GM21737 (cell line): ENCODE measurements around the gene COL6A2.

Experiments
- ATAC-seq: cut with Tn5 transposase; IDR thresholded peaks from one replicate; pipeline ENCODE4 v1.9.1; 2021; ENCODE audit warnings: mild to moderate bottlenecking, moderate library complexity; ENCODE audit not compliant: unreplicated experiment

COL6A2 gene

DNA sequence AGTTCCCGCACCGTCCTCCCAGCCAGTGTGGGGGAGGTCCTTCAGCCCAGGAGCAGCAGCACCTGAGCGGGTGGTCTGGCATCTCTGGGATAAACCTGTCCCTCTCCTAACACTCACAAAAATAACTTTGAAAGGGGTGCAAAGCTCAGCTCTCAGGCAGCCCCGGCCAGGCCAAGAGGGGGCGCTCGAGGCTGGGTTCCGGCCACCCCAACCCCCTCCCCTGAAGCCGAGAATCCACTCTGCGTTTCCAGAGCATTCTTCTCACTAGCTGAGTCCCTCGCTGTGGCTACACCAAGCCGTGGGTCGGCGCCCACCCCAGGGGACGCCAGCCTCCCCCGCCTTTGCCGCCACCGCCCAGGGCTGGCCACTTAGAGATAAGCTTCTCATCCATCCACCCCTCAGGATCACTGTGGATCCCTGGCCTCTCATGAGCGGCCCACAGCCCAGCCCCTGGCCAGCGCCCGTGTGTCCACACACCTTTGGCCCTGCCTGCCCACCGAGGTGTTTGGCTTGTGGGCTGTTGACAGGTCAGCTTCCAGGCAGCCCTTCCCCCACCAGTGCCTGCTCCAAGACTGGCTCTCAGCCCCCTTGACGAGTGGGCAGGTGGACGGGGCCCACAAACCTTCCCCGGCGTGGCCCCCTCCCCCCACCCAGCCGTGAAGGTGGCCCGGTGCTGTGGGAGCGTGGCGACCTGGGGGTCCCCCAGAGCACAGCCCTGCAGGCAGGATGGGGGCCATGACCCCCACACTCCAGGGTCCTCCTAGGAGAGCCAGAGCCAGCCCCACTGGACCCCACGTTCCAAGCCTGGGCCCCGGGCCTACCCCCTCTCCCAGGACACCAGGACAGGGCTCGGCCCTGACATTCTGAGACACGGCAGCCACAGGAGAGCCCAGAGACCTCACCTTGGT lies 55.6 kb downstream of the COL6A2 start:
- ATAC-seq = no peak

DNA sequence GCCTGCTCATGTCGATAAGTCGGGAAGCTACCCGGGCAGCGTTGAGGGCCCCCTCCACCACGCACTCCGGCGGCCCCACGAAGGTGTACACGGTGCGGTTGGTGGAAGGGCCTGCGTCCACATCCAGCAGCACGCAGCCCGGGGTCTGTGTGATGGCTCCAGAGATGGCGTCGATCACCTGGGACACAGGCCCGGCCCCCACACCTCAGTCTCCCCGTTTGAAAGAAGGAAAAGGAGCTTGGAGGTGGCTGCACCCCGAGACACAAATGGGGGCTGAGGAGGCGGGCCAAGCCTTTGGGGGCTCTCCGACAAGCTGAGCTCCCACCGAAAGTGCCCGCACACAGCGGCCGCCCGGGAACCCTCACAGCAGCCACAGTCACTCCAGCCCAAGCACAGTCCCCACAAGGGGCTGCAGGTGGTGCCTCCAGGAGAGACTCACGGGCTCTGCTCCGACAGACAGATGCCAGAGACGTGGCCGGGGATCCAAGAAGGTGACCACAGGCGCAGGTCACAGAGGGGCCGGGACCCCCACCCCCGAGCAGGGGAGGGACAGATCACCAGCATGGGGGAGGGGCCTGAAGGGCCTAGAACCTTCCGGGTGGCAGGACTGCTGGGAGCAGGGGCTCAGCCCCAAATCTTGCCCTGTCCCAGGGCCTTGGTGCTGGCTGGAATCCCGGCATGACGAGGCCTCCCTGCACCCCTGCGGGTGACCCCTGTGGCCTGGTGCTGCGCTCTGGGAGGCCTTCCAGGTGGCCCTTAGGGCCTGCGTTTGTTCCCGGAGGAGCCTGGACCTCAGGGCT lies 56.4 kb downstream of the COL6A2 start:
- no peak for ATAC-seq

DNA sequence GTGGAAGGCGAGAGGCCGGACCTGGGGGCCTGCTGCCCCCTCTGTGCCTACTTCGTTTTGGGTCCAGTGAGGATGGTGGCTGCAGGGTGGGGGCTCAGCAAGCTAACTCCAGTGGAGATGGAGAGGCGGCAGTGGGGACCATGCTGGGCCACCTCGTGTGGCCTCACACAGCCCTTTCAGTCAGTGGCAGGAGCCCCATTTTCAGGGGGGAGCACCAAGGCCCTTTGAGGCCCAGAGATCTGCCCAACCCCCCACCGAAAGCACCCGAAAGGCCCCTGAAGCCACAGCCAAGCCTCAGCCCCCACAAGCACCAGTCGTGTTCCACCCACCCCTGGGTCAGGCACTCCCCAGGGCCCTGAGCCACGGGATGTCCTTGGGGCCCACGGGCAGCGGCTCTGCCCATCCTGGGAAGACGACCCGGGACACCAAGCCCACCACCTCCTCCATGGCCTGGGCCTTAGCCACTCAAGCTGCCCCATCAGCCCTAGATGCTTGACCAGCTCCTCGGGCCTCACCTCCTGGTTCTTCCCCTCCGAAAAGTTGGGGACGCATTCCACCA lies 57.1 kb downstream of the COL6A2 start:
- no peak for ATAC-seq

DNA sequence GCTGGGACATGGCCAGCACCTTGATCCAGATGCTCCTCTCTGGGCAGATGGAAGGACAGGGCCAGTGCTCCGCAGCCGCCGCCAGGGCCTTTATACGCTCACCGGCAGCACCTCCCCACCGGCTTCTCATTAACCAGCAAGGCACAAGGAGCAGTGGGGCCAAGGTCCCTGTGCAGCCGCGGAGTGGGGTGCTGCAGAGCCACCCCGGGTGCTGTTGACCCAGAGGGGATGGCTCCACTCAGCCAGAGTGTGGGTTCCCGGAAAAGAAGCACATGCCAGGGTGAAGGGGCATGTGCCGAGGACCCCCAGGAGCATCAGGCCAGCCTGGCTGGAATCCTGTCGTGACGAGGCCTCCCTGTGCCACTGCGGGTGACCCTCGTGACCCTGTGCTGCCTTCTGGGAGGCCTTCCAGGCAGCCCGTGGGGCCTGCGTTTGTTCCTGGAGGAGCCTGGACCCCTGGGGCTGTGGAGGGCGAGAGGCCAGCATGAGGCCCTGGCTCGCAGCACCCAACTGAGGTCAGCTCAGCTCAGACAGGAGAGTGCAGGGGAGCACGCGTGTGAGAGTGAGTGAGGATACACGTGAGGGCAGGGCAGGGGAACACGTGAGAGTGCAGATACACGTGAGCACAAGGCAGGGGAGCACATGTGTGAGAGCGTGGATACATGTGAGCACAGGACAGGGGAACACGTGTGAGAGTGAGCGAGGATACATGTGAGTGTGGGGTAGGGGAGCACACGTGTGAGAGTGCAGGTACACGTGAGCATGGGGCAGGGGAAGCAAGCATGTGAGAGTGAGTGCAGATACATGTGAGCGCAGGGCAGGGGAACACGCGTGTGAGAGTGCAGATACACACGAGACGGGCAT lies 57.8 kb downstream of the COL6A2 start, which contains the start of gene FTCD:
FTCD (minus strand) TSS at position 66 of the 864 bp plus-strand sequence; CDS start at position 10, 56 bp downstream.
- ATAC-seq = no peak

DNA sequence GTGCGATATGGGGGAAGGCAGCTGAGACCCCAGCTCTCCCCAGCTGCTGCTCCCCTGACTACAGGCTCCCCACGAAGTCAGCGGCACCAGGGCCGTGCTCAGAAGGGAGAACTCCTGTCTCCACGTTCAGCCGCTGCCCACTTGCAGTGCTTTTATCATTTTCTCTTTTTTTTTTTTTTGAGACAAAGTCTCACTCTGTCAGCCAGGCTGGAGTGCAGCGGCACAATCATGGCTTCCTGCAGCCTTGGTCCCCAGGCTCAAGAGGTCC lies 58.4 kb downstream of the COL6A2 start:
- ATAC-seq = no peak

DNA sequence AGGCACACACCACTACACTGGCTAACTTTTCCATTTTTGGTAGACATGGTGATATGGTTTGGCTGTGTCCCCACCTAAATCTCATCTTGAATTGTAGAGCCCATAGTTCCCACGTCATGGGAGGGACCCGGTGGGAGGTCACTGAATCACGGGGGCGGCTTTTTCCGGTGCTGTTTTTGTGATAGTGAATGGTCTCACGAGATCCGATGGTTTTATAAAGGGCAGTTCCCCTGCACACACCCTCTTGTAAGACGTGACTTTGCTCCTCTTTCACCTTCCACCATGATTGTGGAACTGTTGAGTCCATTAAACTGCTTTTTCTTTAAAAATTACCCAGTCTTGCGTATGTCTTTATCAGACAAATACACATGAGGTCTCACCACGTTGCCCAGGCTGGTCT lies 58.8 kb downstream of the COL6A2 start:
- no peak for ATAC-seq

GRCh38 chr21:46157396-46157986 lies 59.6 kb downstream of the COL6A2 start:
- ATAC-seq = no peak

- no peak for ATAC-seq
Observed at GRCh38 chr21:46157987-46158451, 60.1 kb downstream of the COL6A2 start.

DNA sequence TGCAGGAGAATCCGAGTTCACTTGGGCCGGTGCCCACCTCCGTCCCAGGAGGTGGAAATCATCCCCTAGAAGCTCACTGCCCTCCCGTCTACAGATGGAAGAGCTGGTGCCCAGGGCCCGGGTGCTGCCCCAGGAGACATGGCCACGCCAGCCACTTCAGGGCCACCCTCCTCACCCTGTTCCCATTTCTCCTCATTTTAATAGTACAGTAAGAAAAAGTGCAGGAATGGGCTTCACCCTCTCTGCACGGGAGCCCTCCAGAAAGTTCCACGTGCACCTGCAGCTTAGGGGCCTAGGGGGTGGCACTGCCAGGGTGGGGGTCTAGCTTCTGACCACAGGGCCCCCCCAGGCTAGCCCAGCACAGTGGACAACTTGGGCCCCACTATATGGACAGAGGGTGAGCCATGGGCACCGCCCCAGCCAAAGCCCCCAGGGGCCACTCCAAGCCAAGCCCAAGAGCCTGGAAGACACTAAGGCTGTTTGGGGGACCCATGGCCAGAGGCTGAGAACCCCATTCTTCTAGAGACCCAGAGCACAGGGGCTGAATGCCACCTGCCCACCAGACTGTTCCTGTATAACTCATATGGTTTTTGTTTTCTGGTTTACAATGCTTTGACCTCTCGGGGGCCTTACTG lies 60.9 kb downstream of the COL6A2 start:
- no peak for ATAC-seq

- no peak for ATAC-seq
Observed at GRCh38 chr21:46159390-46159789, 61.5 kb downstream of the COL6A2 start.

- ATAC-seq = no peak
Observed at GRCh38 chr21:46159841-46160656, 62.1 kb downstream of the COL6A2 start.

DNA sequence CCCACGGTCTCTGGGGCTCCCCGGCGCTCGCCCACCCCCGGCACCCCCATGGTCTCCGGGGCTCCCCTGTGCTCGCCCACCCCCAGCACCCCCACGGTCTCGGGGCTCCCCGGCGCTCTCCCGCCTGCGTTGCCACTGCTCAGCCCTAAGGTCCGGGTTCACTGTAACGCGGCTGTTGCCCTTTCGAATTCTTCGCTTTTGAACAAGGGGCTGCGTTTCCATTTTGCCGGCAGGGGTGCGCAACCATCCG lies 62.7 kb downstream of the COL6A2 start:
- no peak for ATAC-seq

- ATAC-seq = no peak
Observed at GRCh38 chr21:46160907-46161632, 63.2 kb downstream of the COL6A2 start.

- ATAC-seq = no peak
Observed at GRCh38 chr21:46161633-46162592, 64.0 kb downstream of the COL6A2 start.

- no peak for ATAC-seq
Observed at GRCh38 chr21:46163380-46163779, 65.5 kb downstream of the COL6A2 start.

- ATAC-seq = no peak
Observed at GRCh38 chr21:46165098-46165497, 67.2 kb downstream of the COL6A2 start.

DNA sequence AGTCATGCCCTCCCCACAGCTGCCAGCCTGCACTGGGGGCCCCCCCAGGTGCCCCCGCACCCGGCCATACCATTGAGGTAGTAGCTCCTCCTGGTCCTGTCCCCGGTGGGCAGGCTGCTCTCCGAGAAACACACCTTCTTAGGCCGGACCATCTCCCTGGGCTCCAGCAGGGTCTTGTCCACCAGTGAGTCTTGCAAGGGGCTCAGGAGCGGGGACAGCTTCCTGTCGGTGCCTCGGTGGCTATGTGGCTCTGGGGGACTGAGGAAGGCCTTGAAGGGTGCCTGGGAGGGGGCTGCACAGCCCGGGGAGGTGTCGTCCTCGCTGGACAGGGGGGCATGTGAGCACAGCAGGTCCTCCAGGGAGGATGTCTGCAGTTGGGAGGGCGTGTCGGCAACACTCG lies 70.3 kb downstream of the COL6A2 start:
- no peak for ATAC-seq
